Brain microvascular endothelial cell (primary cell): Measurements from ENCODE around the gene OR10A6.

Source experiments
- DNase-seq: peaks from one replicate; pipeline ENCODE4 v3.0.0-alpha.2; 2020
- H3K27ac ChIP-seq: fragments of 250-450 bp; sonication (Bioruptor Pico); 2 replicates; pipeline ENCODE4 v1.5.1; 2020; ENCODE audit warnings: mild to moderate bottlenecking, moderate library complexity
- H3K27me3 ChIP-seq: fragments of 250-450 bp; sonication (Bioruptor Pico); replicated peaks from 2 replicates; pipeline ENCODE4 v1.5.1; 2020; ENCODE audit warnings: mild to moderate bottlenecking
- H3K36me3 ChIP-seq: fragments of 250-450 bp; sonication (Bioruptor Pico); replicated peaks from 2 replicates; pipeline ENCODE4 v1.5.1; 2020; ENCODE audit warnings: mild to moderate bottlenecking
- H3K4me3 ChIP-seq: 2 replicates; pipeline ENCODE4 v1.5.1; 2011; ENCODE audit warnings: low read depth, mild to moderate bottlenecking, control low read depth, low read length, moderate library complexity
- CTCF ChIP-seq: IDR thresholded peaks from 2 replicates; pipeline ENCODE4 v1.5.1; 2011; ENCODE audit warnings: low read depth, mild to moderate bottlenecking, moderate library complexity, low read length, control low read depth, inconsistent platforms; ENCODE audit errors: missing control alignments
- in situ Hi-C: cut with HindIII; loops from 2 replicates; pipeline ENCODE4 v1.10.0; 2017; ENCODE audit warnings: low sequenced_read_pairs, low pct_ligation_motif_present

OR10A6 gene

GRCh38 chr11:7896009-7896785, 34.9 kb downstream of the OR10A6 start:
- in situ Hi-C loops = no loop called here
- Histone ChIP-seq H3K4me3 (no peak overlapping the region), H3K27ac (no peak overlapping the region), H3K27me3 (no peaks in the 10 kb centered on the region), H3K36me3 (no peaks in the 10 kb centered on the region)
- no peak for DNase-seq
- TF ChIP-seq CTCF = no peak

- Histone ChIP-seq H3K36me3 (no peaks in the 10 kb centered on the region), H3K27me3 (no peaks in the 10 kb centered on the region), H3K27ac (no peak overlapping the region), H3K4me3 (no peak overlapping the region)
- DNase-seq = no peak
- no peak for TF ChIP-seq CTCF
- in situ Hi-C loops = no loop called here
Observed at GRCh38 chr11:7894251-7894650, 36.8 kb downstream of the OR10A6 start.

GRCh38 chr11:7893796-7894195, 37.3 kb downstream of the OR10A6 start:
- Histone ChIP-seq H3K36me3 (no peaks in the 10 kb centered on the region), H3K4me3 (no peak overlapping the region), H3K27ac (no peak overlapping the region), H3K27me3 (no peaks in the 10 kb centered on the region)
- in situ Hi-C loops = no loop called here
- no peak for DNase-seq
- TF ChIP-seq CTCF = no peak

GRCh38 chr11:7892840-7893254, 38.2 kb downstream of the OR10A6 start:
- in situ Hi-C loops = no loop called here
- H3K4me3 ChIP-seq = no peak overlapping the region
- no peaks in the 10 kb centered on the region for H3K36me3 ChIP-seq
- no peaks in the 10 kb centered on the region for H3K27me3 ChIP-seq
- H3K27ac ChIP-seq = no peak overlapping the region
- DNase-seq = peak; percentile 46
- peak; percentile 66 for TF ChIP-seq CTCF

- DNase-seq = peak; percentile 38
- Histone ChIP-seq H3K27me3 (no peaks in the 10 kb centered on the region), H3K27ac (no peak overlapping the region), H3K36me3 (no peaks in the 10 kb centered on the region), H3K4me3 (no peak overlapping the region)
- TF ChIP-seq CTCF = no peak
- in situ Hi-C loops = no loop called here
Observed at GRCh38 chr11:7892059-7892699, 38.9 kb downstream of the OR10A6 start.
